Measurements from ENCODE around the gene UBIAD1.

DNA sequence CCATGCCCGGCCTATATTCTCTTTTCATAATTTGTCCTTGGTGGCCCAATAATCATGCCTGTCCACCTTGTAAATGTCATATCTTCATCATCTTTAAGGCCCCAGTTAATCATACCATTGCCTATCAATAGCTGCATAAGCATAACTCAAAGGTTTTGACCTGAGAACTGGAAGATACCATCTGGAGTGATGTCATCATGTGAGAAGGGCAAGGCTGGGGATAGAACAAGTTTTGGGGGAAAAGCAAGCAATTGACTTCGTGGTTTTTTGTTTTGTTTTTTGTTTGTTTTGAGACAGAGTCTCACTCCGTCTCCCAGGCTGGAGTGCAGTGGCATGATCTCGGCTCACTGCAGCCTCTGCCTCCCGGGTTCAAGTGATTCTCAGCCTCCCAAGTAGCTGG, 6.2 kb downstream of the UBIAD1 start:
- TF ChIP-seq CTCF (IDR thresholded peaks at IDR 0.05; ENCODE audit: insufficient read depth, low read length, poor library complexity, severe bottlenecking) (no peak), EZH2phosphoT487 (conservative IDR thresholded peaks at IDR 0.05; ENCODE audit: low read length) (no peak)

Measured in SU-DHL-6 (cell line).